Right forelimb (tissue), 1 donor: ENCODE measurements around the gene MIPEP.
"Not testable (repeated sequence)": the region's sequence is repeated elsewhere in the genome, so short reads cannot be mapped to it uniquely, and the experiment has no call there.

Experiments used
- DNase-seq: peaks from one replicate; pipeline ENCODE4 v3.0.0-alpha.2; 2018

The MIPEP gene

DNA sequence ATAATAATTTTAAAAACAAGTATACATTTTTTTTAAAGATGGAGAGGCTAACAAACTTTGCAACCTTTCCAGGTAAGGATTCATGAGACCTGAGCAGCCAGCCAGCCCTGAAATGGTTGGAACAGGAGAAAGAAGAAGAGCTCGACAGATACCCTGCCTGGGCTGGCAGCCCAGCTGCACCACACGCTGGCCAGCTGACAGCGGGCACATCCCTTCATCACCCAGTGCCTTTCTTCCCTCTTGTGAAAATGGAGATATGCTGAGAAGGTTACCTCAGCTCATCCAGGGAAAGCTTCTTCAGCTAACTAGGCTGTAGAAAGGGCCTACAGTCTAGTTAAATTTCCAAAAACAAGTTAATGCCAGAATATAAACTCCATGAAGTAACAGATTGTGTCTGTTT, 4.8 kb downstream of the MIPEP start:
- DNase-seq: not testable (repeated sequence)

DNA sequence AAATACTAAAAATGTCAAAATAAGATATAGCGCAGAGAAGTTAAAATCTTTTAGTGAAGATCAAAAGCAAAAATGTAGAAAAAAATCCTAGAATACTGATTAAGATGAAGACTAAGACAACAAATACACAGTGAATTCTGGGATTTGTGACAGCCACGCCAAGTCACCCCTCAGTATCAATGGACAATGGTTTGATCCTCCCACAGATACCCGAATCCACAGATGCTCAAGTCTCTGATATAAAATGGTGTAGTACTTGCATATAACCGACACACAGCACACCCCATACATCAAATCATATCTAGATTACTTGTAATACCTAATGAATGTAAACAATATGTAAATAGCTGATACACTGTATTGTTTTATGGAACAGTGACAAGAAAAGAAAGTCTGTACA, 5.9 kb downstream of the MIPEP start:
- DNase-seq: no peak

DNA sequence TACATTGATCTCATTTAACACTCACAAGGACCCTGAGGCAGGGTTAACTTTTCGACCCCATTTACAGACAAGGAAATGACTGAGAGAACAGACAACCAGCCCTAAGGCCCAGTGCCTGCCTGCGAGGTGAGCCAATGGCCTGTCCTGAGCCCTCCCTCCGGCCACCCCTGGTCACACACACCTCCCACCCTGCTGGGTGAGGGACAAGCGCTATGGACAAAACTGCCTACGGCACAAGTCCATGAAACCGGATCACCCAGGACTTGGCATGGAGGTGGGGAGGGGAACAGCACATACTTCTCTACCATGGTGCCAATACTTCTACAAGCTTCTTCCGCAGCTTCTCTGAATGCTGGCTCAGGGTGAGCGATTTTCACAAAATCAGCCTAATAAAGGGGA, 7.8 kb downstream of the MIPEP start:
- DNase-seq: not testable (repeated sequence)

DNA sequence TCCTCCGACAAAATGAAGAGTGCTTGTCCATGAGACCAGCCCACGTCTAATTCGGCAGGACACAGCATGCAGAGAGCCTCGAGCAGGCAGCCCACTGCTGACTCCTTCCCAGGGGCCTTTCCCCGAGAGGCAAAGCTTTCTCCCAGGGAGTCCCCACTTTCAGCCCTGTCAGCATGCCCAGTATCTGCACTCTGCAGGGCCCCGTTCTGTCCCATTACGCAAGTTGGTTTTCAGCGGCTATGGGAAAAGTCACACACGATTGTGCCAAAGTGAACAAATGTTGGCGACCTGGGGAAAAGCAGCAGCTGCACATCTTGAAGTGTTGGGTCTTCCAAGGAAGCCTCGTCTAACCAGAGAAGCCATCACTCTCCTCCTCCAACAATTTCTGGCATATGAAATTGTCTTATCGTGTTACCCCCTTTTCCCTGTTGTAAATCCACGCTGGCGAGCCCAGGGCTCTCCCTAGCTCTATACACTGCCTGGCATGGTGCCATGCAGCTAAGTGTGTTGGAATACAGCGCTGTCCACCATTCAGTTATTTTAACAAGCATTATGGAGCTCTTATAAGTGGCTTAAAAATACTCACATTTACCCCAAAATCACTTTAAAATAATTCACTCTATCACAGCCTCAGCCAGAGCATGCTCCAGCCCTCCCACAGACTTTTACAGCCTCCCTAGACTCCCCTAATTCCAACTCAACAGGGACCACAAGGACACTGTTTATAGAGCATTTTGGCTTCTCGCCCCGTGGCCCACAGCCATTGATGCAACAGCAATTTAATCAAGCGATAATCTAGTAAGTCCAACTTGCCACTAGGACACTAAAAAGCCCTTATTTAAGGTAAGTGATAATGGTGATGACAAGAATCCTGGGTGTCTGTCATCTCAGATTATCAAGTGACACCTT, 8.5 kb downstream of the MIPEP start:
- DNase-seq: not testable (repeated sequence)

DNA sequence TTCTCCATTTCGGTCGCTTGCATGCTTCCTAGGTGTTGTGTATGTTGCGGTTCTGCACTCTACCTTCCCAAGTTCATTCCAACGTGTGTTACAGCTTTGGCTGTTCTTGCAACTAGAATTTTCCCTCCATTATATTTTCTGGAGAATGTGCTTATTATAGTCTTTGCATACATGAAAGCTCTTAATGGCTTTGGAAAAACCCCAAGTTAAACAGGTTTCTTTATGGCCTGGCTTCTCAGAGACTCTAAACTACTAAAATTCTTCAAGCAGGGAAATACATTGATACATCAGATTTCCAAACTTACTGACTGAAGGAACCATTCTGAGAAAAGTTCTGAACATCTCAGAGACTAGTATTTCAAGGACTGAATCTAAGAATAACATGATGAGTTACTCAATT, 11.9 kb downstream of the MIPEP start:
- no peak for DNase-seq

DNA sequence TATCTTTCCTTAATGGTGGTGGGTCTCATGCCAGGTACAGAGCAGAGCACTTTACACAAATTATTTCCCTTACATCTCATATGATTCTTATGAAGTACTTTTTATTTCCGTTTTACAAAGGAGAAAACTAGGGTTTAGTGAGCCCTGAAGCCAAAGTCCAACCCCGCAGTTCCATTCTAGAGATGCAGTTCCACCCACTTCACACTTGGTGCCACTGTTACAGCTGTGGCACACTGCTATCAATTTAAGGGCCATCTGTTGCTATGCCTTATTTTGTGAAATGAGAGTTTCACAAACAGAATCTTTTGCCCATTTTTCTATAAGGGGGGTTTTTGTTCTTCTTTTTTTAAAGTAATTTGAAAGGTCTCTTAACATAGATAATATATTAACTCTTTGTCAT, 12.9 kb downstream of the MIPEP start:
- DNase-seq: no peak

DNA sequence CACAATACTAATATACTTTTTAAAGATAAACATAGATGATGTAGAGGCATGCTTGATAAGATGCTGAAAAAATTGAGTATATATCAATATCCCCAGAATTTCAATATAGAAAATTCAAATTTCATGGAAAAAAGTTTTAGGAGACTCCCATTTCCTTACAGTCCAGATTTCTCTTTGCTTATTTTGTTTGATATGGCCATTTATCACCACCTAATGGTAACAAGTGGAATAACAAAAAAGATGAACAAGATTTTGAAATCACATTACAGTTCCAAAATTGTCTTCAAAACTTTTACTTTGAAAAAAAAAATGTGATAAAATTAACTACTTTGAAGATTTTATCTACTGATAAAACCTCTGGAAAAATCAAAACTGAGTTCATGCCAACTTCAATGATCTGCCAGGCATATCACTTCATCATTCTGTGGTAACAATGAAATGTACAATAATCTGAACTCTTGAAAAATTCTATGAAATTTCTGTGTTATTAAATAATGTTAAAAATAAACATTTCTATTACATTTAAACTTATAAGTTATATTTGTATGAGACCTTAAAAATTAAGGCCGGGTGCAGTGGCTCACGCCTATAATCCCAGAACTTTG, 17.5 kb downstream of the MIPEP start:
- DNase-seq: no peak

DNA sequence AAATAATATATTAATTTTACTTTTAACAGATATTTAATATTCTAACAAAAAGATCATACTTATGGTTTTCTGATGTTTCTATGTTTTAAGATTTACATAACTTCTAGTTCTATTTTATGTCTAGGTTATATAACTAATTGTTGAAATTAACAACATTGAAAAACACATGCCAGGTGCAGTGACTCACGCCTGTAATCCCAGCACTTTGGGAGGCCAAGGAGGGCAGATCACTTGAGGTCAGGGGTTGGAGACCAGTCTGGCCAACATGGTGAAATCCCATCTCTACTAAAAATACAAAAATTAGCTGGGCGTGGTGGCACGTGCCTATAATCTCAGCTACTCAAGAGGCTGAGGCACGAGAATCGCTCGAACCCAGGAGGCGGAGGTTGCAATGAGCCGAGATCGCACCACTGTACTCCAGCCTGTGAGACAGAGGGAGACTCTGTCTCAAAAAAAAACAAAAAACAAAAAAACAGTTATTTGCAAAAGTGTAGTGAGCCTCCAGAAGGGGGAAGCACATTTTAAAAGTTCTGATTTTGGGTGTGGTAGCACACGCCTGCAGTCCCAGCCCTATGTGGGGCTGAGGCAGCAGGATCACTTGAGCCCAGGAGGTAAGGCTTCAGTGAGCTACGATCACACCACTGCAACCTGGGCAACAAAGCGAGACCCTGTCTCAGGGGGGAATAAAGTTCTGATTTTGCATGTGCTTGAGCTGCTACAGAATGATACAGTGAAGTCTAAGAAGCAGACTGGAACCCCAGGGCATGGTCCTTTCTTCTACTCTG, 18.7 kb downstream of the MIPEP start:
- no peak for DNase-seq

DNA sequence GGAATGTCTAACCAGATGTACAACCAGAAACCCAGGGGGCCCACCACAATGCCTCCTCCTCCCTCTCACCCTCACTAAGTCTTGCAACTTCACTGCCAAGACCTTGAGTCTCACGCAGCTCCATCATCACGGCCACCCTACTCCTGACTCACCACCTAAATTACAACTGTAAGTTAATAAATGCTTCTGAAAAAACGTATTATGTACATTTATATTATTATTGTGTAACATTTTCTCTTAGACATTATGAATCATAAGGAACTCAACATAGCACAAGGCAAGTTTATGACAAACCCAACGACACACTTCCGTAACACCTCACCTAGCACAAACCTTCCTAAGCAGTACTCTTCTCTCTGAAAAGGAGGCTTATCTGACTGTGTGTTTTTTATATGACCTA, 20.7 kb downstream of the MIPEP start:
- DNase-seq: no peak

DNA sequence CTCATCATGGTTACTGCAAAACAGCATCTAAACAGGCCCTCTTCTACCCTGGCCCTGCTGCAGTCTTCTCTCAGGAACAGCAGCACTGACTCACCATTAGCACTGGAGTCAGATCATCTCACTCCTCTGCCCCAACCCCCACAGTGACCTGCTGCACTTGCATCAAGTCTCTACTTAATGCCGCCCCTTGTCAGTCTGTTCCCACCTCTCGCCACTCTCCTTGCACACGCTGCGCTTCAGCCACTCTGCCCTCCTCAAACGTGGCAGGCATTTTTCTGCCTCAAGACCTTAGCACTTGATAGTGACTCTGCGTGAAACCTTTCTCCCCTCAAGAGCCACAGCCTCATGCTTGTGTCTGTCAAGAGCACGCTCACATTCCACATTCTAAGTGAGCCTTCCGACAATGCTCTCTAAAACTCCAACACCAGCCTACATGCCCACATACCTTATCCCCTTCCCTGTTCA, 22.1 kb downstream of the MIPEP start:
- DNase-seq: no peak

DNA sequence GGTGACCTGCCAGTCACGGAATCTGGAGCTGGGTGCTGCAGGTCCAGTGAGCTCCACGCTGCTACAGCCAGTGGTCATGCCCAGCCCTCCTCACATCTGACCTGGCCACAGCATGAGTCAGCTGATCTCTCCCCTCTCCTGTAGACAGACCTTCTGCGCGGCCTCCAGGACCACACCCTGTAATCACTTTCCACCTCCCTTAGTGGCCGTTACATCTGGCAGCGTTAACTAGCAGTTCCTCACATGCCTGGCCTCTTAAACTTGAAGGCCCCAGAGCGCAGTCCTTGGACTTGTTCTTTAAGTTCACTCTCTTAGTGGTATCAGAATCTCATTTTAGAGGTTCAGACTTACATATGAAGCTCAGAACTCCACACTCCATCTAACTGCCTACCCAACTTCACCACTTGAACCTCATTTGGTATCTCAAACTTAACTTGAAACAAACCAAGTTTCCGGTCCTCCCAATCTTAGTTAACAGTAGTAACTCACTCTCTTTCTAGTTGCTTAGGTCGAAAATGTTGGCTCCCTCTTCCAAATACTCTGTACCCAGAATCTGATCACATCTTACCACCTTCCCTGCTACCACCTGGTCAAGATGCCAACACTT, 22.7 kb downstream of the MIPEP start:
- no peak for DNase-seq

DNA sequence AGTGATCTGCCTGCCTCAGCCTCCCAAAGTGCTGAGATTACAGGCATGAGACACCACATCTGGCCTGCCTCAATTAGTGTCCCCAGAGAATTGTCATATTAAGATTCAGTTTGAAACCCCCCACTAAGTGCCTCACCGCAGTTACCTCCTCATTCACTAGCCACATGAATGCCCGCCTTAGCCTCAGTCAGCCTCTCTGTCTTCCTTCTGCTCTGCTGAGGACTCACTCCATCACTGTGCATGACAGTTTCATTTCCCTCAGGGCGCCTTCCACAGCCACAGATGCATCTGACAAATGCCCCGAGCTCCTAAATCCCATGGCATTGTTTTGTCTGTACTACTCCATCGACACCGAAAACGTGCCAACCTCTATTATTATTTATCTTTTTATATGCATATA, 23.3 kb downstream of the MIPEP start:
- no peak for DNase-seq

DNA sequence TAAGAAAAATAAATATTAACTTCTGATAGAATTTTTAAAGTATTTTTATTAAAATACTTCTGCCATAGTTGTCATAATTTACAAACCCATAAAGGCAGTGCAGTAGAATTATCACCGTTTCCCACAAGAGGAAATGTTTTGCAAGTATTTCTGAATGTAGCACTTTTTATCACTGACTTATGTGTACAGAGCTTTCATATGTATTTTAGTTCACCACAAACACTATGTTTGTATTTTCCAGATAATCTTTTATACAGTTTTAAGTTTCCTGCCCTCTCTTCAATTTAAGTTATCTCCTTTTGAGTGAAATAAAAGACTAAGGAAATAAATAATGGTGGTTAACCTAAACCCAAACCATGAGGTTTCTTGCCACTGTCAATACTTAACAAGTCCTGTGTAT, 24.2 kb downstream of the MIPEP start:
- DNase-seq: no peak

DNA sequence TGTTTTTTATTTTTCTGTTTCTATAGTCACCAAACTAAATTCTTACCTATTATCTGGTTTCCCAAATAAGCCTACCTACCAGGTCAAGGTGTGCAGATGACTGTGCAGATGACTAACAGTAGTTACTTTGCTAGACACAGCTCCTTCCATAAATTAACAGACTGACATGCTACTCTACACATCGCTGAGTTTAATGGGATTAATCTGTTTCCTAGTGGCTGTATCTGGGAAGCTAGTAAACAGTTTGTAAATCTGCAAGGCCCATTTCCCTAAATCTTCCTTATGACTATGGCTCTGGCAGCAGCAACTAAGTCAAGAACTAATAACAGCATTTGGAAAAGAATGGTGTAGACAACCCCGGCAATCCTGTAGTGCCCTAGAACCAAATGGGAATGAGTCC, 27.9 kb downstream of the MIPEP start:
- no peak for DNase-seq

DNA sequence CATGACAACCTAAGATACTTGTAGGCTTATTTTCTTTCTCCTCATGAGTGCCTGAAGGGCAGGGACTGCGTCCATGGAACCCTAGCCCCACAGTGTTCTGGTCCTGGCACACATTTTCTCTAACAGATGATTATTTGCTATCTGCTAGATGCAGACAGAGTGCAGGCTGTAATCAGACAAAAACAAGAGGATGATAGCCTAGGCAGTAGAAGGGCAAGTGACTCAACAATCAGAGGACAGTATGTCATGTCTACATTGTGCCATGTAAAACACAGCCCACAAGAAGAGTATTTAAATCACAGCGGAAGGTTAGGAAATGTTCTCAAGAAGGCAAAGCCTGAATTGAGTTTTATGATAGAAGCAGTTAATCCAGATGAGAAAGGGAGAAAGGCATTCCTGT, 29.3 kb downstream of the MIPEP start:
- no peak for DNase-seq

DNA sequence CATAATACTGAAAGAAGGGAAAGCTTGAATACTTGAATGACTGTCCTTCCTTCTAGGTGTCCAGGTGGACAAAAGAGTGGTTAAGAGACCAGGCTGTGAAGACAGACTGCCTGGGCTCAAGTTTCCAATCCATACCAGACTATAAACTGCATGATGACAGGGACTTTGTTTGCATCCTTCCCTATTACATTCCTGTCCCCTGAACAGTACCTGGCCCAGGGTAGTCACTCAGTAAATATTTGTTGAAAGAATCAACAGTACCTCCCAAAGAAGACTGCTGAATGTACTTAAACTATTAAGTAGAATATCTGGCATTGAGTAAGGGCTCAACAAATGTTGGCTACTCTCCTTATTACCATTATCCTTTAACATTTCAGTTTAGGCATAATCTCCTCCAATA, 29.7 kb downstream of the MIPEP start:
- no peak for DNase-seq

DNA sequence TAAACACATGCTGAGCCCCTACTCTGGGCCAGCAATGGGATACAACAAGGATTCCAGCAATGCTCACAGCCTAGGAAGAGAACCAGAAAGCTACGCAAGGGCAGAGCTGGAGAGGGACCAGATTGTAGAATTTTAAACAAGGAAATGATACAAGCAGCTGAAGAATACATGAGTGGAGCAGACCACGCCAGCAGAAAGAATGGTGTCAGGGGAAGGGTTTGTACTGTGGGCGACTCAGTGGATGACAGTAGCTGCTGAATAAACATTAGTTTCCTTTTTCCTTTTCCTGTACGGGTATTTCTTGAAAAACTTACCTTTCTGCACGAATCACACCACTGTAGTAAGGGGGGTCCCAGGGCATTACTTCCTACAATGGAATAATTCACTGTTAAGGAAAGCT, 30.7 kb downstream of the MIPEP start:
- DNase-seq: no peak

DNA sequence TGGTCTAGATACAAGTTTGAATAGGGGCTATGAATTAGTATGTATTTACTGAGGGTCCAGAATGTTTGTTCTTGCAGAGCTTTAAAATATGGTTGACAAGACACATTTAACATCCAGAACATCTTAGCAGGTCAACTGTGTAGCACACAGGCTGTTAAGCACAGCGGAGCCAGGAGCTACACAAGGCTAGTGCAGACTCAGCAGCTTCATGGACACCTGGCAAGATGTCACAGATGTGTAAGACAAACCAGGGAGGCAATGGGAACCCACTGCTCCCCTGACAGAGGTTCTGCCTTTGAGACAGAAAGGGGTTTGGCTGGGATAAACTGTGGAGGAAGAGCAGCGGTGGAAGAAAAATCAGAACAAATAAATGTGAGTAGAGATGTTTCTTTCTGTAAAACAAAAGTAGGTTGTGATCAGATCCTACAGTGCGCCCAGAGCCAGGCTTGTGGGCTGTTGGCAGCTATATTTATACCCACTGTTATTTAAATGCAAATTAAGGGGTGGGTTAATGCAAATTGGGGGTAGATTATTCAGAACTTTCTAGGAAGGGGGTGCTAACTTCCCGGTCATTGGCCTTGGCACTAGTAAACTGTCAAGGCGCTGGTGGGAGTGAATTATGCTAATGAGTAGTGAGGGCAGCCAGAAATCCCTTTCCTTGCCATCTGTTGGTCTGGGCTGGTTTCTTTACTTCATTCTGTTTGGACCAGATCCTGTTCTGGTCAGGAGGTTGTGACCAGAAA, 33.0 kb downstream of the MIPEP start:
- DNase-seq: no peak

DNA sequence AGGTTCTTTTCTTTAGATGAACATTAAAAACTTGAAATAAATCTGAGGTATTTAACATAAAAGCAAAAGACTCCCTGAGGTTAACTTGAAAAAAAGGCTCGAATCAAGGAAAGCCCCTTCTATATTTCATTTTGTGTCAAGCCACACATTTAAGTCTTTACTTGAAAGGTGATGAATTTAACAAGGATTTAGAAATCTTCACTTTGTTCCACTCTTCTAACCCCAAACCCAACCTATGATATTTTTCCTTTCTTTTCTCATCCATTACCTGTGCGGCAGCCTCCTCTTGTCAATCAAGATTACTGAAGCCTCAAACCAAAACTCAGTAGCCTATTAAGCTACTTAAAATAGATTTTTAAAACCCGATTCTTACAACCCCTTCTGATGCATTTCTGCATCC, 33.8 kb downstream of the MIPEP start:
- no peak for DNase-seq

DNA sequence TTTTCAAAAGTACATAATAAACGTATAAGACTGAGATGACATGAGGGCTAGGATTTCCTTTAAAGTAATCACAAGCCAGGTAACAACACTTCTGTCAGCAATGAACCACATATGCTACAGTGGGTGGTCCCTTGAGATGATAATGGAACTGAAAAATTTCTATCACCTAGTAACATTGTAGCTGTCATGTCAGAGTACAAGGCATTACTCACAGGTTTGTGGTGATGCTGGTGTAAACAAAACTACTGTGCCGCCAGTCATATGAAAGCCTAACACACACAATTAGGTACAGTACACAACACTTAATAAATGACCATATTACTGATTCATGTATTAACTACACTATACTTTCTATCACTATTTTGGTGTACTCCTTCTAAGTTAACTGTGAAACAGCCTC, 36.8 kb downstream of the MIPEP start:
- no peak for DNase-seq

DNA sequence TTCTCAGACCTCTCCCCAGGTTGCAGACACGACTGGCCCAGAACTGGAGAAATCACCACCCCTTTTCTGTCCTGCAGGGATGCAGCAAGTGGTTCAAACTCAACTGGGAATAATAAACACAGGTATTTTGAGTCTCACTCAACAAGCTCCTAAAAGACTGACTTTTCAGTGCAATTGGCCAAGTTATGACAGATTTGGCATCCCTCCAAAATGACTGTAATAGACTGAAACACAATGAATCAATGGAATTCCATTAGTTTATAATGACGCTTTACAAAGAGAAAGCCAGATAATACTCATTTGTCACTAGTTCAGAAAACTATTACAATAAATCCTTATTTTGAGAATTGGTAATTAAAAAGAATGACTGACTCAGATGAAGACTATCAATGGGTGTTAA, 38.1 kb downstream of the MIPEP start:
- DNase-seq: no peak

DNA sequence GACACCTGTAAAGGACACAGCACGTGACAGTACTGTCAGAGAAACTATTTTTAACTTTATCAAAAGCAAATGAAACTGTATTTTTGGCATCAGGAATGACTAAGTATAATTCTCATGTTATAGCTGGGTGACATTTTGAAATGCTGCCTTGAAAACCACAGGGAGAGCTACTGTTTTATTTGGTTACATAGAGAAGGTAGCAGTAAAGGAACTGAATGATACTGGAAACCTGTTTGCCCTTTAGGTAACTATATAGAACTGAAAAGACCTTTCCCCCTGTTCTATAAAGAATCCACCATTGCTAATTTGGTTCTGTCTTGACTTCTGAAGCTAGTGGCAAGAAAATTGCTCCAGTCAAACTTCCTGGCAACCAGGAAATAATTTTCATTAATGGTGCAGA, 39.1 kb downstream of the MIPEP start:
- DNase-seq: no peak

DNA sequence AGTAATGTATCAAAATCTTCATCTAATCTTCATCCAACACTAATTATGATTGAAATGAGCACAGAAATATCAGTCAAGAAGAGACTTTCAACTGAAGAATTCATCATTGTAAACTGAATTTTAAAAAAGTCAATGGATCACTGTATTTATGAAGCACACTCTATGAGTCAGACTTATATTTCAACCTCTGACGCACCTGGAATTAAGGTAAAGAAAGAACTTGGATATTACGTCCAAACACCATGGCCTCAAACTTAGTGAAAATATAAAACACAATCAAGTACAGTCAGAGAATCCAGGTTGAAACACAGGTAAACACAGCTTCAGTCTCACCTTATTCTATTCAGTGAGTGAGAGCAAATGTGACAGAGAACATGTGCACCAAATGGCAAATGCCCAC, 39.5 kb downstream of the MIPEP start:
- no peak for DNase-seq
